ENCODE measurements around the gene ZNF467.

GRCh38 chr7:149741629-149742028, 31.8 kb downstream of the ZNF467 start:
- TF ChIP-seq CTCF (IDR thresholded peaks at IDR 0.05) (no peak), POLR2A (IDR thresholded peaks at IDR 0.05) (no peak)
